HepG2 (cell line): ENCODE results near the gene RPS6KA2. TPM values are rescaled to one million over a fixed set of nuclear protein-coding genes. Genes with fewer than 3 reads are reported as not detected.

ENCODE experiments used
- ATF4 ChIP-seq, 2 experiments: fragments of 450-650 bp in 1 of 2; sonication (generic) in 1 of 2; formaldehyde crosslinking; IDR thresholded peaks; 2 replicates each; pipeline versions ENCODE4 v1.5.0 to v1.8.0; 2020 to 2022; ENCODE audit warnings: mild to moderate bottlenecking in 1 of 2, missing genetic modification reagents in 1 of 2
- CENPBD1 ChIP-seq: sonication (generic); formaldehyde crosslinking; IDR thresholded peaks from 2 replicates; pipeline ENCODE4 v1.8.0; 2022; ENCODE audit warnings: missing genetic modification reagents, low read depth, mild to moderate bottlenecking, borderline replicate concordance
- CERS6 ChIP-seq: sonication (generic); formaldehyde crosslinking; IDR thresholded peaks from 2 replicates; pipeline ENCODE4 v1.5.0; 2020; ENCODE audit warnings: missing genetic modification reagents
- FOXA1 ChIP-seq, 2 experiments: fragments of 450-650 bp in 1 of 2; sonication (generic) in 1 of 2; formaldehyde crosslinking in 1 of 2; IDR thresholded peaks; 2 replicates each; pipeline versions ENCODE4 v1.4.0 to v1.6.1; 2016 to 2020; ENCODE audit warnings: missing genetic modification reagents in 1 of 2
- FOXC1 ChIP-seq: sonication (generic); formaldehyde crosslinking; IDR thresholded peaks from 2 replicates; pipeline ENCODE4 v1.8.0; 2022; ENCODE audit warnings: mild to moderate bottlenecking, missing genetic modification reagents, borderline replicate concordance
- HCFC1 ChIP-seq: fragments of 150-350 bp; IDR thresholded peaks from 2 replicates; pipeline ENCODE4 v1.6.1; 2014; ENCODE audit warnings: low read depth, low read length
- HHEX ChIP-seq: IDR thresholded peaks from 2 replicates; pipeline ENCODE4 v1.6.1; 2016; ENCODE audit warnings: control low read depth
- IRF1 ChIP-seq: sonication (generic); formaldehyde crosslinking; IDR thresholded peaks from 2 replicates; pipeline ENCODE4 v1.4.0; 2020; ENCODE audit warnings: low read depth, mild to moderate bottlenecking, missing genetic modification reagents
- KAT8 ChIP-seq: IDR thresholded peaks from 2 replicates; pipeline ENCODE4 v1.6.1; 2016; ENCODE audit warnings: missing genetic modification reagents, missing compliant biosample characterization
- MED13 ChIP-seq: sonication (generic); formaldehyde crosslinking; IDR thresholded peaks from 2 replicates; pipeline ENCODE4 v1.5.0; 2020; ENCODE audit warnings: missing genetic modification reagents
- NCOA2 ChIP-seq: sonication (generic); formaldehyde crosslinking; IDR thresholded peaks from 2 replicates; pipeline ENCODE4 v1.8.0; 2022; ENCODE audit warnings: inconsistent platforms
- NFRKB ChIP-seq: fragments of 450-650 bp; IDR thresholded peaks from 2 replicates; pipeline ENCODE4 v1.6.1; 2017
- PHF8 ChIP-seq: sonication (generic); formaldehyde crosslinking; IDR thresholded peaks from 2 replicates; pipeline ENCODE4 v1.5.0; 2020; ENCODE audit warnings: missing genetic modification reagents
- SIX1 ChIP-seq: sonication (generic); formaldehyde crosslinking; IDR thresholded peaks from 2 replicates; pipeline ENCODE4 v1.4.0; 2020; ENCODE audit warnings: missing genetic modification reagents, borderline replicate concordance
- SRSF1 ChIP-seq: fragments of 200-400 bp; formaldehyde crosslinking; optimal IDR thresholded peaks from 2 replicates; pipeline ENCODE3; 2017; ENCODE audit warnings: mild to moderate bottlenecking, low read depth, low read length, moderate library complexity
- TSC22D2 ChIP-seq: sonication (generic); formaldehyde crosslinking; IDR thresholded peaks from 2 replicates; pipeline ENCODE4 v1.5.1; 2020; ENCODE audit warnings: missing genetic modification reagents, mild to moderate bottlenecking, borderline replicate concordance
- ZFP1 ChIP-seq: IDR thresholded peaks from 2 replicates; pipeline ENCODE4 v1.6.1; 2016
- ZFP62 ChIP-seq: sonication (generic); formaldehyde crosslinking; IDR thresholded peaks from 2 replicates; pipeline ENCODE4 v1.4.0; 2020; ENCODE audit warnings: missing genetic modification reagents
- ZNF230 ChIP-seq: sonication (generic); formaldehyde crosslinking; IDR thresholded peaks from 2 replicates; pipeline ENCODE4 v1.4.0; 2020; ENCODE audit warnings: mild to moderate bottlenecking, missing genetic modification reagents
- ZNF30 ChIP-seq: sonication (generic); formaldehyde crosslinking; IDR thresholded peaks from 2 replicates; pipeline ENCODE4 v1.5.0; 2020; ENCODE audit warnings: mild to moderate bottlenecking, missing genetic modification reagents
- ZNF562 ChIP-seq: sonication (generic); formaldehyde crosslinking; IDR thresholded peaks from 2 replicates; pipeline ENCODE4 v1.8.0; 2022; ENCODE audit warnings: missing genetic modification reagents, borderline replicate concordance
- ZNF605 ChIP-seq: sonication (generic); formaldehyde crosslinking; IDR thresholded peaks from 2 replicates; pipeline ENCODE4 v1.8.0; 2022; ENCODE audit warnings: mild to moderate bottlenecking, missing genetic modification reagents
- ZSCAN12 ChIP-seq: sonication (generic); formaldehyde crosslinking; IDR thresholded peaks from 2 replicates; pipeline ENCODE4 v1.9.0; 2021; ENCODE audit warnings: mild to moderate bottlenecking, missing genetic modification reagents
- polyA plus RNA-seq, 8 experiments: library from polyadenylated mRNA; depleted of rRNA in 3 of 8; stranded (reverse) in 7 of 8; unstranded in 1 of 8; fragments of >200 nt; fragmentation: Illumina TruSeq in 4 of 8; extraction: Trizol in 4 of 8; gene quantifications; 2 replicates each; pipeline versions ENCODE4 v1.2.1 to v1.2.3, GENCODE V29; 2011 to 2016; ENCODE audit warnings: low read depth in 4 of 8, missing spikeins in 1 of 8, mixed read lengths in 1 of 8; ENCODE audit not compliant: insufficient read depth in 1 of 8
- total RNA-seq, 5 experiments: library from RNA; depleted of rRNA; stranded (reverse); fragments of >200 nt; fragmentation: Illumina TruSeq; extraction: Trizol; gene quantifications; 2 replicates each; pipeline ENCODE4 v1.2.3, GENCODE V29; 2016; ENCODE audit warnings: low read depth in 1 of 5

Gene RPS6KA2
- total and polyA plus RNA-seq, 2 of the 13 experiments (the other 11 are each of a cell fraction or from before 2014, with no cell fraction given), result 0.22 to 0.38 TPM

- TF ChIP-seq KAT8 (CRISPR knock-in tag), result peak; percentile 76
- no peak for TF ChIP-seq ZNF562 (CRISPR knock-in tag)
- TF ChIP-seq FOXA1 (IDR thresholded peaks at IDR 0.05), result no peak
- no peak for TF ChIP-seq FOXA1 (CRISPR knock-in tag; IDR thresholded peaks at IDR 0.05)
- TF ChIP-seq FOXC1 (CRISPR knock-in tag), result peak; percentile 93; the same call in 1 of the 2 replicates
- TF ChIP-seq IRF1 (CRISPR knock-in tag), result no peak
- TF ChIP-seq ZFP62, result no peak
- TF ChIP-seq SRSF1, result no peak
- TF ChIP-seq NFRKB, result no peak
- no peak for TF ChIP-seq CENPBD1 (CRISPR knock-in tag)
- peak; percentile 79 for TF ChIP-seq PHF8
- no peak for TF ChIP-seq HCFC1
- TF ChIP-seq MED13 (CRISPR knock-in tag), result no peak
- no peak for TF ChIP-seq ZSCAN12 (CRISPR knock-in tag)
- no peak for TF ChIP-seq ZNF30 (CRISPR knock-in tag)
- TF ChIP-seq ATF4 (CRISPR knock-in tag; IDR thresholded peaks at IDR 0.05), result peak in 1 of 2 experiments; percentile 54; a peak in 1 of 4 replicates
- no peak for TF ChIP-seq TSC22D2 (CRISPR knock-in tag)
- no peak for TF ChIP-seq CERS6
- TF ChIP-seq HHEX (CRISPR knock-in tag), result 0 out of 2 replicates have a peak, but pooled peaks have one; percentile 6
- TF ChIP-seq ZNF605 (CRISPR knock-in tag), result peak; percentile 54; the same call in 1 of the 2 replicates
- no peak for TF ChIP-seq NCOA2
- TF ChIP-seq SIX1 (CRISPR knock-in tag), result no peak
- peak; percentile 89; the same call in 1 of the 2 replicates for TF ChIP-seq ZNF230 (CRISPR knock-in tag)
- 0 out of 2 replicates have a peak, but pooled peaks have one; percentile 46 for TF ChIP-seq ZFP1 (CRISPR knock-in tag)
Measured at GRCh38 chr6:166381733-166382499, 245.1 kb downstream of the RPS6KA2 start (continued).
